Muscle of back (tissue), 11 donors: ENCODE measurements around the gene TMEM217. TPM values are rescaled to one million over a fixed set of nuclear protein-coding genes. Genes with fewer than 3 reads are reported as not detected.
A peak's percentile ranks its signal among the peaks of the same experiment; 100 is the strongest.

Experiments
- DNase-seq, 3 donors: peaks; one replicate each; pipeline versions ENCODE4 v3.0.0 to v3.0.0-alpha.2; 2013
- polyA plus RNA-seq, 10 donors: library from polyadenylated mRNA; unstranded; fragments of 120-200 nt; gene quantifications; one replicate each; pipeline ENCODE4 v1.2.1, GENCODE V29; 2013; ENCODE audit not compliant: insufficient read length in 10 of 10

The TMEM217 gene
- polyA plus RNA-seq, 10 donors: 0.37 to 1.3 (median 0.59) TPM

DNA sequence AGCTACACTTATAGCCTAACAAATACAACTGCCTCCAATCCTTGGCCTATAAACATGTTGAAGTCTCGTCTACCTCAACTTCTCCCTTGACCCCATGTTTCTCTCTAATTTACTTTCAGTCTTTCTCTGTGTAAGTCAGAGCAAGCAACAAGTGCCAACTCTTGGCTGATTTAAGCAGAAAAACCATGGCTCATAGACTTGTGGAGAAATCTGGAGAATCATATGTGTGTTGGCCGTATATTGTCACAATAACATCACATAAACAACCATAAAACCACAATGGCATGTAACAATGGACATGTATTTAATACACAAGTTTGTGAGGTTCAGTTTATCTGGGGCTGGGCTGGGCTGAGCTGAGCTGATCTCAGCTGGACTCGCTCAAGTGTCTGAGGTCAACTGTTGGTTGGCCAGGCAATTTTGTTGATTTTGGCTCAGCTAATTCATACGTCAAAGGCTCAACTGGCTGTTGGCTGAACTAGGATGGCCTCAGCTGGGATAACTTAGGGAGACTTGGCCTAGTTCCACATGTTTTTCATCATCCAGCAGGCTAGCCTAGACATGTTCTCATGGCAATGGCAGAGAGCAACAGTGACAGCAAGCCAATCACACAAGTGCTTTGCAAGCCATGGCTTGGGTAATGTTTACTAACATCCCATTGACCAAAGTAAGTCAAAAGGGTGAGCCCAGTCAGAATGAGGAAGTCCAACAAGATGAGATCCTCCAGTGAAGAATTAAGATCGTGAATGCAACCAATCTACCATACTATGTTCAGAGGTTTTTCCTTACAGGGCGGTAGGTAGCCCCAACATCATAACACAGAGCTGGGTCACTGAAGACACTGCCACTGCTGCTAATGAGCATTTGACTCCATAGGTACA is 13.3 kb downstream of the TMEM217 start:
- DNase-seq: peak; percentile 96 to 98 (median 97)

- no peak for DNase-seq
Observed at GRCh38 chr6:37243816-37244370, 14.1 kb downstream of the TMEM217 start.

DNA sequence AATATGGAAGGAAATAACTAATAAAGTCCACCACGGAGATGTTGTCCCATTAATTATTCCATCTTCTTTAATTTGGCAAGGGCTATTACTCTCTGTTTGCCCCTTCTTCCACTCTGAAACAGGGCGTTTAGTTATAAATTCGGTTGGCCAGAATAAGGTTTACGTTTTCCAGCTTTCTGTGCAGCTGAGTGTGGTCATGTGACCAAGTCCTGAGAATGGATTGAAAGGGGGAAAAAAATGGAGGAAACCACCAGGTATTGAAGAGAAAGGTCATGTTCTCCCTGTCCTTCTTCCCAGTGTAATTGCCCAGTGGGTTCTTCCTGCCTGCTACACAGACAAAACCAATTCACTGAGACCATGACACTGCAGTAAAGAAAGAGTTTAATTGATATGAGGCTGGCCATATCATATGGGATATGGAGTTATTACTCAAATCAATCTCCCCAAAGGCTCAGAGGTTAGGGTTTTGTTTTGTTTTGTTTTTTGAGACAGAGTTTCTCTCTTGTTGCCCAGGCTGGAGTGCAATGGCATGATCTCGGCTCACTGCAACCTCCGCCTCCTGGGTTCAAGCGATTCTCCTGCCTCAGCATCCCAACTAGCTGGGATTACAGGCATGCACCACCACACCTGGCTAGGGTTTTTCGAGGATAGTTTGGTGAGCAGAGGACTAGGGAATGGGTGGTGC is 14.7 kb downstream of the TMEM217 start:
- no peak for DNase-seq

DNA sequence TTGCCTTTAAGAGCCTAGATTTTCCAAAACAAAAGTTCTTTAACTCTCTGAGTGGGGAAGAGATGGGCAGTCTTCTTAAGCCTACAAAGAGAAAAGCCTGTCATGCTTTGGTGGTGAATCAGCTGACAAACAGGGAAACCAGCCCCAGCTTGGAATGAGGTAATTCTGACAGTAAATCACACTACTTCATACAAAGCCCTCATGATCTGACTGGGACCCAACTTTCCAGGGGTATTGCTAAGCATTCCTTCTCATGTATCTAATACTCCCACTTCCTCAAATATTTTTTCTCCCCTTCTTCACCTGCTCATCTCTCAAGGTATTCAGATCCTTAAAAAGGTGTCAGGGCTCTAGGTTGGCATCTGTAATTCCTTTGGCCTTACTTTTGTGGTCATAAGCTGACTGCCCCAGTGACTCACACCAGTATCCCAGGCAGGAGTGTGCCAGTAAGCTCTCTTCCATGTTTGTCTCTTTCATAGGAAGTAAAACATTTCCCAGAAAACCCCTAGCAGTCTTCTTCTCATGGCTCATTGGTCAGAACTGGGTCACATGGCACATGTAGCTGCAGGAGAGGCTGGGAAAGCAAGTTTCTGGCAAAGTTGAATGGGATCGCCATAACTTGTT is 15.4 kb downstream of the TMEM217 start:
- peak; percentile 49 to 96 (median 67) for DNase-seq

GRCh38 chr6:37241775-37242428 is 16.0 kb downstream of the TMEM217 start:
- DNase-seq: peak in 1 of 3 donors; percentile 56

DNA sequence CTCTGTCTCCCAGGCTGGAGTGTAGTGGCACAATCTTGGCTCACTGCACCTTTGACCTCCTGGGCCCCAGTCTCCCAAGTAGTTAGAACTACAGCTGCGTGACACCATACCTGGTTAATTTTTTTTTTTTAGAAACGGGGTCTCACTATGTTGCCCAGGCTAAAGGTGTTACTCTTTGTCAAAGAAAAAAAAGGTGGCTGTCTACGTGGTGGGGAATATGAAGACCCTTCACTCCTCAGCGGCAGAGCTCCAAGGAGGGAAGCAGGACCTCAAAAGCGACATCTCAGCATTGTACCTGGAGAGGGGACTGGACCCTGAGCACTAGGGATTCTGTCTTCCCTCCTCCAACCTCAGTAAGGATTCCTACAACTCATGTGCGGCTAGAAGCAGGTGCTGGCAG is 16.8 kb downstream of the TMEM217 start:
- no peak for DNase-seq

- peak; percentile 96 to 98 (median 96) for DNase-seq
Observed at GRCh38 chr6:37239950-37240713, 17.8 kb downstream of the TMEM217 start.

- peak in 1 of 3 donors; percentile 58 for DNase-seq
Observed at GRCh38 chr6:37239526-37239925, 18.4 kb downstream of the TMEM217 start.

DNA sequence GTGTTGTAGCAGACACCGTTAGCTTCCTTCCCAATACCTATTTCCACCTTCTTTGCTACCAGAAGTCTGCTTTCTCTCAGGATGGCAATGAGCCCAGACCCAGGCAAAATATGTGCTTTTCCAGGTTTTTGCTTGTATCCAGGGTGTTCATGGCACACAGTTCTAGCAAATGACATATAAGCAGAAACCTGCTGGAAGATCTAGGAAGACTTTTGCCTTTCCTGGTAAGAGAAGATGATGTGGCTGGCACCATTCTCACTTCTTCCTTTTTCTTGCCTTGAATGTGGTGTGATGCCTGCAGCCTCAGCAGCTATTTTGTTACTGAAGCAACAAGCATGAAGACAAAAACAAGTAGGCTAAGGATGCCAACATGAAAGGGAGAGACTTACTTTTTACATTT is 19.6 kb downstream of the TMEM217 start:
- no peak for DNase-seq

GRCh38 chr6:37237789-37238188 is 20.2 kb downstream of the TMEM217 start:
- DNase-seq: no peak

DNA sequence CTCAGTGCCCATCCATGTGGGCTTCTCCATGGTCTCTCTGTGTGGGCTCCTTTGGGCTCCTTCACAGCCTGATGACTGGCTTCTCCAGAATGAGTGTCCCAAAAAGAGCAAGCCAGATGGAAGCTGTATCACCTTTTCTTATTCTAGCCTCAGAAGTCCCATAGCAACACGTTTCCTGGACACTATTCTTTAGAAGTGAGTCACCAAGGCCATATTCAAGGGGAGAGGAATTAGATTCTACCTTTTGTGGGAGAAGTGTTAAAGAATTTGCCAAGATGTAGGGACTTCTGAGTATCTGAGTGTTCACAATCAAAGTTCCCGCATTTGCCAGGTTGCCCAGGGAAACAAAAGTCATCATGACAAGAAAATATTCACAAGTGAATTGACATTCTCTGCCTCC is 21.0 kb downstream of the TMEM217 start:
- DNase-seq: no peak

GRCh38 chr6:37233541-37233940 is 24.4 kb downstream of the TMEM217 start:
- no peak for DNase-seq

- DNase-seq: no peak
Observed at GRCh38 chr6:37232430-37233017, 25.4 kb downstream of the TMEM217 start.

DNA sequence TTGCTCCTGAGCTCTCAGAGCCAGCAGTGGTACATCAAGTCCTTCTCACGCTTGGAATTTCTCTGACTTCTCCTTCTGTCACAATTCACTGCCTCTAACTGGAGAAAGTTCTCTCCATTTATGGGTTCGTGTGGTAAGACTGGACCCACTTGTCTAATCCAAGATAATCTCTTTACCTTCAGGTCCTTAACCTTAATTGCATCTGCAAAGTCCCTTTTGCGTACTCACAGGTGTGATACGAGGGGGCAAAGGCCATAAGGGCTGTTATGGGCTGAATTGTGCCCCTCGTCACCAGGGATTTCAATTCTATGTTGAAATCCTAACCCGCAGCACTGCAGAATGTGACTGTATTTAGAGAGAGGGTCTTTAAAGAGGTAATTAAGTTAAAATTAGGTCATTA is 27.8 kb downstream of the TMEM217 start:
- no peak for DNase-seq

GRCh38 chr6:37225350-37226169 is 32.4 kb downstream of the TMEM217 start:
- DNase-seq: no peak

DNA sequence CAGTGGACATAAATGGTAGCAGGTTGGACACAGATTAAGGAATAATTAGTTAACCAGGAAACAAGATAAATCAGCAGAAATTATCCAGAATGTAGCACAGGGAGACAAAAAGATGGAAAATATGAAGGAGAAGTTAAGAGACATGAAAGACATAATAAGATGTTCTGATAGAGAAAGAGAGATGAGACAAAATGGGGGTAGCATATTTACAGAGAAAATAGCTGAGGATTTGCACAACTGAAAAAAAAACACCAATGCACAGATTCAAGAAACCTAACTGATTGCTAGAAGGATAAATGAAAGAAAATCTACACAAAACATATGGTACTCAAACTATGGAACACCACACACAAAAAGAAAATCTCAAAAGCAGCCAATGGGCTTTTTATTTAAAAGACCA is 35.0 kb downstream of the TMEM217 start:
- DNase-seq: no peak

GRCh38 chr6:37222125-37222967 is 35.6 kb downstream of the TMEM217 start:
- DNase-seq: peak; percentile 80 to 94 (median 83)

DNA sequence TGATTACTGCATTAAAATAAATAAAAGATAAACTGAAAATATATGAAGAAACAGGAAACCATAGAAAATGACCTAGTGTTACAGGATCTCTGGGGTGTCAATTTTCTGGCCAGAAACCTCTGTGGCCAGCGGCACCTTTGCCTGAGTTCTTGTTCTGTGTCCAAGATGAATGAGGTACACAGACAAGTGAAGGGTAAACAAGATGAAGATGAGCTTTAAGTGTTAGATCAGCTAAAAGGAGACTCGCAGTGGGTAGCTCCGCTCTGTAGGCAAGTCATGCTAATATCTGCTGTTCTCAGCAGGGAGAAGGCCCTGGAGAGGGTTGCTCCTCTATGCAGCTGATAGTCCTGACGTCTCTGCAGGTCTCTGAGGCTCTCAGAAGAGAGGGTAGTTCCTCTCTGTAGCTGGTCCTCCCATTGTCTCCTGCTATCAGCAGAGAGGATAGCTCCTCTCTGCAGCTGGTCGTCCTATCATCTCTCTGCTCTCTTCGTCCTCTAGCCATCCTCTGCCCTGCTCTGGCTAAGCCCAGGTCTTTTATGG is 36.3 kb downstream of the TMEM217 start:
- no peak for DNase-seq
